LNCaP clone FGC (cell line): Measurements from ENCODE around the gene DYNC1I1.

Experiments
- DNase-seq: peaks from one replicate; pipeline ENCODE4 v3.0.0-alpha.2; 2011; ENCODE audit warnings: low read depth
- H3K4me3 ChIP-seq: 2 replicates; pipeline ENCODE4 v1.5.1; 2011; ENCODE audit warnings: mild to moderate bottlenecking, low read depth, low read length, control low read depth
- TF ChIP-seq, protein P1 (sequence below): IDR thresholded peaks from 2 replicates; pipeline ENCODE4 v1.5.1; 2012; ENCODE audit warnings: mild to moderate bottlenecking; ENCODE audit not compliant: control insufficient read depth, insufficient read depth; ENCODE audit errors: extremely low read depth

The DYNC1I1 gene

DNA sequence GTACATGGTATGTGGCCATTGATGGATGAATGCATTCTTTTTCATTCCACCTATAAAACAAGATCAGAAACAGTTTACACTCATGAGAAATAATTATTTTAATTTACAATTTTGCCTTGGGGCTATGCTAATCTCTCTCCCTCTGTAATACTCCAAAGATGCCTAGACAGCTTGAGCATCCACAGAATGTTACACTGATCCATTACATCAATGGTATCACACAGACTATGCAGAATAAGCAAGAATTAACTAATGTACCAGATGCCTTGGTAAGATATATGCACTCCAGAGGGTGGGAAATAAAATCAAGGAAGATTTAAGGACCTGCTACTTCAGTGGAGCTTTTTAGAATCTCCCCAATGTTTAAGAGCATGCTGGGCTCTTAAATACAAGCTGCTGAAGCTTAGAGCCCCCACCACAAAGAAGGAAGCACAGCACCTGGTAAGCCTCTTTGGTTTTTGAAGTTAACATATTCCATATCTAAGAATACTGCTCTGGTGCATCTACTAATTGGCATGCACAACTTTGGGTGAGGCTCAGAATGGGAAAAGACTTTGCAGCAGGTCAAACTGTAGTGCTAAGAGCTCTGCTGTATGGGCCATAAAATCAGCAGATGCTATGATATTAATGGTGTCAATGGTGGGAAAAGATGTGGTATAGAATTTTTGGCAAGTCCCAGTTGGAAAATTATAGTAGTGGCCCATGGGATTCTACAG lies 329.9 kb downstream of the DYNC1I1 start:
- DNase-seq, result no peak
- TF ChIP-seq, protein P1, sequence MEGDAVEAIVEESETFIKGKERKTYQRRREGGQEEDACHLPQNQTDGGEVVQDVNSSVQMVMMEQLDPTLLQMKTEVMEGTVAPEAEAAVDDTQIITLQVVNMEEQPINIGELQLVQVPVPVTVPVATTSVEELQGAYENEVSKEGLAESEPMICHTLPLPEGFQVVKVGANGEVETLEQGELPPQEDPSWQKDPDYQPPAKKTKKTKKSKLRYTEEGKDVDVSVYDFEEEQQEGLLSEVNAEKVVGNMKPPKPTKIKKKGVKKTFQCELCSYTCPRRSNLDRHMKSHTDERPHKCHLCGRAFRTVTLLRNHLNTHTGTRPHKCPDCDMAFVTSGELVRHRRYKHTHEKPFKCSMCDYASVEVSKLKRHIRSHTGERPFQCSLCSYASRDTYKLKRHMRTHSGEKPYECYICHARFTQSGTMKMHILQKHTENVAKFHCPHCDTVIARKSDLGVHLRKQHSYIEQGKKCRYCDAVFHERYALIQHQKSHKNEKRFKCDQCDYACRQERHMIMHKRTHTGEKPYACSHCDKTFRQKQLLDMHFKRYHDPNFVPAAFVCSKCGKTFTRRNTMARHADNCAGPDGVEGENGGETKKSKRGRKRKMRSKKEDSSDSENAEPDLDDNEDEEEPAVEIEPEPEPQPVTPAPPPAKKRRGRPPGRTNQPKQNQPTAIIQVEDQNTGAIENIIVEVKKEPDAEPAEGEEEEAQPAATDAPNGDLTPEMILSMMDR, result no peak
- H3K4me3 ChIP-seq, result no peak overlapping the region

DNA sequence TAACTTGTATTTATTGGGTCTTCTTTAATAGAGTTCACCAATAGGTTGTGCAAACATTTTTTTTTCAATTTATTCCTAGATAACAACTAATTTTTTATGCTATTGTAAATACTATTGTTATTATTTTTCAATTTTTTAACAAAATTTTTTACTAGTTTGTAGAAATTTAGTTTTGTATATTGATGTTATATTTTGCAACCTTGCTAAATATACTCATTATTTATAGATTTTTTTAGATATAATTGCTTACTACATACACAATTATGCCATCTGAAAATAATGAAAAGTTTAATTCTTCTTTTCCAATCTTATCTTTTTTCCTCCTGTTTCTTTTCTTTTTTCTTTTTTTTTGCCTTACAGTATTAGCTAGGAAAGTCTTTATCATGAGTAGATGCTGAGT lies 332.6 kb downstream of the DYNC1I1 start:
- TF ChIP-seq, protein P1, result no peak
- H3K4me3 ChIP-seq, result no peak overlapping the region
- DNase-seq, result no peak

DNA sequence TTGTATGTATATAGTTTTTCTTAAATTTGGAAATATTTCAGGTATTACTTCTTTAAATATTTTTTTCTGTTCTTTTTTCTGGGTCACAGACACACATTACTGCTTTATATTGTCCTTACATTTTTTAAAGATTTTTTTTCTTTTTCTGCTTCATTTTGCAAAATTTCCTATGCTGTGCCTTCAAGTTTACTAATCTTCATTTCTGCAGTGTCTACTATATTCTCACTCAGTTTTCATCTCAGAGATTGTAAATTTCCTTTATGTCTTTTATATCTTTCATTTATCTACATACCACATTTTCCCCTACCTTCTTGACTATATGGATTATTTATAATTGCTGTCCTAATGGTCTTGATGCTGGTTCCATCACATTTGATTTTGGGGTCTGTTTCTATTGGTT lies 339.1 kb downstream of the DYNC1I1 start:
- H3K4me3 ChIP-seq, result no peak overlapping the region
- TF ChIP-seq, protein P1, result no peak
- DNase-seq, result no peak

DNA sequence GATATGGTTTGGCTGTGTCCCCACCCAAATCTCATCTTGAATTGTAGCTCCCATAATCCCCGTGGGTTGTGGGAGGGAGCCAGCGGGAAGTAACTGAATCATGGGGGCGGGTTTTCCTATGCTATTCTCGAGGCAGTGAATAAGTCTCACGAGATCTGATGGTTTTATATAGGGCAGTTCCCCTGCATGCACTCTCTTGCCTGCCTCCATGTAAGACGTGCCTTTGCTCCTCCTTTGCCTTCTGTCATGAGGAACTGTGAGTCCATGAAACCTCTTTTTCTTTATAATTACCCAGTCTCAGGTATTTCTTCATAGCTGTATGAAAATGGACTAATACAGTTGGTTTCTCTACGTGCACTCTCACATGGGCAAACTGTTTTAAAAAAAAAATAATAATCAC lies 341.8 kb downstream of the DYNC1I1 start:
- DNase-seq, result no peak
- TF ChIP-seq, protein P1, result no peak
- no peak overlapping the region for H3K4me3 ChIP-seq

DNA sequence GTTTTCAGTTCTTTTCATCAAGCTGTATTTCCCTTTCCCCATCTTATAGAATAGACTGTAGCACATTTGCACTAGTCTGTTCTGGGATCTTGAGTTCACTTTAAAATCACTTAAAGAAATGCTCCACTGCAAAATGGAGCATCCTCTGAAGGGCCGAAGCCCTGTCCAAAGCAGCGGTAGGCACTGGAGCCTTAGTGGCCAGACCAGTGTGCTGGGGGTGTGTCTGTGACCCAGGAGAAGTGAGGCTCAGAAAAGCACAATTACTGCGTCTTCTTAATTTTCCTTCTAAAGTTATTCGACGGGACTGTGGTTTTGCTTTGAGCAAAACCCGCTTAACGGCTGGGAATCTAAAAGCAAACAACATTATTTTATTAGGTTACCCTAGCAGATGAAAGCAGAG lies 343.8 kb downstream of the DYNC1I1 start:
- TF ChIP-seq, protein P1, result no peak
- no peak overlapping the region for H3K4me3 ChIP-seq
- DNase-seq, result no peak

DNA sequence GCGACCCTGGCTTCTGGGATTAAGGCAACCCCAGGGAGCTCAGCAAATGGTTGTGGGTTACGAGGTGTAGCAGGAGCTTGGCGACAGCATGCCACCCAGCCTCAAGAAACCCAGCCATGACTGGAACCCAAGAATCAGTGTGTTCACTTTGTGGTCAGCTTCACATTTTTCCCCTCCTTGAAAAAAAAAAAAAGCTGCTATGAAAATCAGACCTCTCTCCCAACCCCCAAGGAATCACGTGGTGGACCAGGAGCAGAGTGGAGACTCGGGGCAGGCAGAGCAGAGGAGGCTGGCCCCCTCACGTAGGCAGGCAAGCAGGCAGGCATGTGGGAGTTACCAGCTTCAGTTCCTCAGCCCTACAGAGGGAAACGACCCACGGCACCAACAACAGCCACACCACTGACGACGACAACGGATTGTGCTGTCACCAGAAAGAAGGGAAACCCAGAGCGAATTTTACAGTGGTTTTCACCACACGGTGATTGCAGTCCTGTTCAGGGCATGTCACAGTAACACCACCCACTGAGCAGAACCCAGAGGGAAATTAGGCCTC lies 346.2 kb downstream of the DYNC1I1 start:
- TF ChIP-seq, protein P1, result no peak
- H3K4me3 ChIP-seq, result no peak overlapping the region
- DNase-seq, result no peak
